Smooth muscle cell (in vitro differentiated cells): Measurements from ENCODE around the gene MAP3K19. TPM values are rescaled to one million over a fixed set of nuclear protein-coding genes. Genes with fewer than 3 reads are reported as not detected.

Source experiments
- DNase-seq: peaks from one replicate; lab custom pipeline; 2025; ENCODE audit not compliant: unreplicated experiment; lab: John Stamatoyannopoulos, UW
- H2AFZ ChIP-seq: fragments of 200-600 bp; sonication (generic); 2 replicates; pipeline ENCODE4 v1.6.0; 2016; ENCODE audit warnings: antibody characterized with exemption, low read depth, mild to moderate bottlenecking
- H3F3A ChIP-seq: fragments of 200-600 bp; sonication (generic); 2 replicates; pipeline ENCODE4 v1.6.0; 2017; ENCODE audit warnings: antibody characterized with exemption, low read depth
- H3K27ac ChIP-seq: fragments of 200-600 bp; sonication (generic); 2 replicates; pipeline ENCODE4 v1.5.1; 2016; ENCODE audit warnings: low read depth, mild to moderate bottlenecking
- H3K27me3 ChIP-seq: fragments of 200-600 bp; sonication (generic); 2 replicates; pipeline ENCODE4 v1.6.1; 2016; ENCODE audit warnings: low read depth, mild to moderate bottlenecking
- H3K36me3 ChIP-seq: fragments of 200-600 bp; sonication (generic); 2 replicates; pipeline ENCODE4 v1.5.1; 2016; ENCODE audit warnings: low read depth
- H3K4me1 ChIP-seq: fragments of 200-600 bp; sonication (generic); 2 replicates; pipeline ENCODE4 v1.5.1; 2016; ENCODE audit warnings: low read depth
- H3K4me2 ChIP-seq: fragments of 200-600 bp; sonication (generic); 2 replicates; pipeline ENCODE4 v1.6.0; 2016; ENCODE audit warnings: mild to moderate bottlenecking
- H3K4me3 ChIP-seq: fragments of 200-600 bp; sonication (generic); 2 replicates; pipeline ENCODE4 v1.5.1; 2016; ENCODE audit warnings: mild to moderate bottlenecking
- H3K79me2 ChIP-seq: fragments of 200-600 bp; sonication (generic); 2 replicates; pipeline ENCODE4 v1.6.0; 2016; ENCODE audit warnings: low read depth, mild to moderate bottlenecking
- H3K9ac ChIP-seq: fragments of 200-600 bp; sonication (generic); 2 replicates; pipeline ENCODE4 v1.6.0; 2016; ENCODE audit warnings: low read depth
- H3K9me3 ChIP-seq: fragments of 200-600 bp; sonication (generic); replicated peaks from 2 replicates; pipeline ENCODE4 v1.5.1; 2016; ENCODE audit warnings: low read depth
- H4K20me1 ChIP-seq: fragments of 200-600 bp; sonication (generic); 2 replicates; pipeline ENCODE4 v1.6.0; 2016; ENCODE audit warnings: low read depth
- WGBS: methylation state at CpG from one replicate; pipeline ENCODE4 v1.1.7; 2016; ENCODE audit warnings: low lambda C conversion rate; 5-methylcytosine and 5-hydroxymethylcytosine counted together
- polyA plus RNA-seq: library from polyadenylated mRNA; unstranded; fragments of >200 nt; fragmentation: Nextera tagmentation; extraction: Ambion mirVana; gene quantifications from 2 replicates; pipeline ENCODE4 v1.2.1, GENCODE V29; 2016
- total RNA-seq: library from RNA; depleted of rRNA; stranded (reverse); fragments of >200 nt; gene quantifications from 2 replicates; pipeline ENCODE4 v1.2.3, GENCODE V29; 2014
- TF ChIP-seq, protein P1 (sequence below): fragments of 200-600 bp; sonication (generic); IDR thresholded peaks from 2 replicates; pipeline ENCODE4 v1.5.1; 2017; ENCODE audit warnings: borderline replicate concordance, mild to moderate bottlenecking, antibody characterized with exemption; ENCODE audit not compliant: insufficient read depth, poor library complexity, severe bottlenecking

MAP3K19 gene
- total and polyA plus RNA-seq, 2 experiments from 2014 or later, result 0.14 TPM; not detected in 1

- no peaks in the 10 kb centered on the region for H3K4me1 ChIP-seq
- peaks cover 11% of the 10 kb centered on the region for H3K79me2 ChIP-seq
- no peak overlapping the region for H3K4me2 ChIP-seq
- H3K36me3 ChIP-seq, result peaks cover 39% of the 10 kb centered on the region
- H3K4me3 ChIP-seq, result no peak overlapping the region
- no peak overlapping the region for H3K9ac ChIP-seq
- H3K27me3 ChIP-seq, result no peaks in the 10 kb centered on the region
- no peak overlapping the region for H2AFZ ChIP-seq
- no peak overlapping the region for H3K27ac ChIP-seq
- no peaks in the 10 kb centered on the region for H3K9me3 ChIP-seq
- peaks cover 82% of the 10 kb centered on the region for H4K20me1 ChIP-seq
- WGBS, result 98% methylated on average over 5 of the region's 5 CpGs
- DNase-seq, result no peak
- peaks cover 4% of the 10 kb centered on the region for H3F3A ChIP-seq
- TF ChIP-seq, protein P1, sequence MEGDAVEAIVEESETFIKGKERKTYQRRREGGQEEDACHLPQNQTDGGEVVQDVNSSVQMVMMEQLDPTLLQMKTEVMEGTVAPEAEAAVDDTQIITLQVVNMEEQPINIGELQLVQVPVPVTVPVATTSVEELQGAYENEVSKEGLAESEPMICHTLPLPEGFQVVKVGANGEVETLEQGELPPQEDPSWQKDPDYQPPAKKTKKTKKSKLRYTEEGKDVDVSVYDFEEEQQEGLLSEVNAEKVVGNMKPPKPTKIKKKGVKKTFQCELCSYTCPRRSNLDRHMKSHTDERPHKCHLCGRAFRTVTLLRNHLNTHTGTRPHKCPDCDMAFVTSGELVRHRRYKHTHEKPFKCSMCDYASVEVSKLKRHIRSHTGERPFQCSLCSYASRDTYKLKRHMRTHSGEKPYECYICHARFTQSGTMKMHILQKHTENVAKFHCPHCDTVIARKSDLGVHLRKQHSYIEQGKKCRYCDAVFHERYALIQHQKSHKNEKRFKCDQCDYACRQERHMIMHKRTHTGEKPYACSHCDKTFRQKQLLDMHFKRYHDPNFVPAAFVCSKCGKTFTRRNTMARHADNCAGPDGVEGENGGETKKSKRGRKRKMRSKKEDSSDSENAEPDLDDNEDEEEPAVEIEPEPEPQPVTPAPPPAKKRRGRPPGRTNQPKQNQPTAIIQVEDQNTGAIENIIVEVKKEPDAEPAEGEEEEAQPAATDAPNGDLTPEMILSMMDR, result no peak
These were observed 93.2 kb downstream of the MAP3K19 start for GRCh38 chr2:134954065-134954464.

DNA sequence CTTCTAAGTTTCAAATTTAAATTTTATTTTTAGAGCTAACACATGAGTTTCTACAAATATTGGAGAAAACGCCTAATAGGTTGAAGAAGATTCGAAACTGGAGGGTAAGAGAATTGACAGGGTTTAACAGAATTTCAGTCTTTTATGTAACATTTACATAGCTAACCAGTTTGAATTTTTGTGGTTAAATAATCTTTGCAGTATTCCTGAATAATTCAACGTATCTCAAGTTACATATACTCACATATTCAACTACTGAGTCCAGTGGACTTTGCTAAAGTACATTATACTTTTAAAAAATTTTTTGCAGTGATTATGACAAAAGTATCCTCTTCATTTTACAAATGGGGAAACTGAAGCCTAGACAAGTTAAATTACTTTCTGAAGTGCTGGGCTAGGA is 94.6 kb downstream of the MAP3K19 start:
- H3K27ac ChIP-seq, result no peak overlapping the region
- WGBS, result 89% methylated on average over 3 of the region's 3 CpGs
- H3K4me3 ChIP-seq, result no peak overlapping the region
- H4K20me1 ChIP-seq, result peaks cover 80% of the 10 kb centered on the region
- no peaks in the 10 kb centered on the region for H3K9me3 ChIP-seq
- no peak overlapping the region for H2AFZ ChIP-seq
- H3K4me2 ChIP-seq, result no peak overlapping the region
- H3F3A ChIP-seq, result peaks cover 4% of the 10 kb centered on the region
- H3K9ac ChIP-seq, result no peak overlapping the region
- TF ChIP-seq, protein P1, result no peak
- no peak for DNase-seq
- H3K79me2 ChIP-seq, result peaks cover 11% of the 10 kb centered on the region
- H3K27me3 ChIP-seq, result no peaks in the 10 kb centered on the region
- H3K36me3 ChIP-seq, result peaks cover 43% of the 10 kb centered on the region
- no peaks in the 10 kb centered on the region for H3K4me1 ChIP-seq

GRCh38 chr2:134950886-134951285 is 96.4 kb downstream of the MAP3K19 start:
- 99% methylated on average over 2 of the region's 2 CpGs for WGBS
- Histone ChIP-seq H3F3A (peaks cover 4% of the 10 kb centered on the region), H3K27ac (no peak overlapping the region), H4K20me1 (peaks cover 71% of the 10 kb centered on the region), H3K9ac (no peak overlapping the region), H3K9me3 (no peaks in the 10 kb centered on the region), H3K4me1 (no peaks in the 10 kb centered on the region), H3K79me2 (peaks cover 23% of the 10 kb centered on the region), H3K4me3 (no peak overlapping the region), H3K27me3 (no peaks in the 10 kb centered on the region), H3K4me2 (no peak overlapping the region), H2AFZ (no peak overlapping the region), H3K36me3 (peaks cover 46% of the 10 kb centered on the region)
- no peak for DNase-seq
- TF ChIP-seq, protein P1, result no peak

GRCh38 chr2:134949981-134950708 is 97.1 kb downstream of the MAP3K19 start:
- Histone ChIP-seq H3K9me3 (no peaks in the 10 kb centered on the region), H3K27ac (no peak overlapping the region), H3K79me2 (peaks cover 27% of the 10 kb centered on the region), H3F3A (peaks cover 4% of the 10 kb centered on the region), H2AFZ (no peak overlapping the region), H4K20me1 (peaks cover 71% of the 10 kb centered on the region), H3K4me2 (no peak overlapping the region), H3K27me3 (no peaks in the 10 kb centered on the region), H3K36me3 (peaks cover 43% of the 10 kb centered on the region), H3K4me1 (peaks cover 6% of the 10 kb centered on the region), H3K9ac (no peak overlapping the region), H3K4me3 (no peak overlapping the region)
- no peak for DNase-seq
- TF ChIP-seq, protein P1, result no peak
- WGBS, result 96% methylated on average over 7 of the region's 7 CpGs
